SK-N-MC (cell line): ENCODE measurements around the gene HBD.

Experiments
- EZH2 ChIP-seq: fragments of 200-600 bp; sonication (generic); IDR thresholded peaks from one replicate; pipeline ENCODE4 v1.6.1; 2017; ENCODE audit warnings: antibody characterized with exemption
- POLR2AphosphoS5 ChIP-seq: IDR thresholded peaks from 2 replicates; pipeline ENCODE4 v1.6.1; 2012; ENCODE audit warnings: mild to moderate bottlenecking, low read depth, low read length, borderline replicate concordance

- TF ChIP-seq EZH2 (no peak), POLR2AphosphoS5 (no peak)
Observed at GRCh38 chr11:5230266-5230665, 4.0 kb downstream of the HBD start.
